Mesendoderm (in vitro differentiated cells): ENCODE measurements around the gene KCNH3.
A peak's percentile ranks its signal among the peaks of the same experiment; 100 is the strongest.

Experiments used
- DNase-seq: peaks from one replicate; pipeline ENCODE4 v3.0.0; 2013
- H2AK5ac ChIP-seq: 2 replicates; pipeline ENCODE4 v1.6.1; 2013; ENCODE audit warnings: low read length, inconsistent platforms
- H2BK120ac ChIP-seq: 2 replicates; pipeline ENCODE4 v1.6.1; 2013; ENCODE audit warnings: low read depth, mild to moderate bottlenecking, low read length, moderate library complexity, mixed read lengths
- H2BK15ac ChIP-seq: replicated peaks from 2 replicates; pipeline ENCODE4 v1.6.1; 2013; ENCODE audit warnings: low read depth, mild to moderate bottlenecking, moderate library complexity
- H2BK5ac ChIP-seq: 2 replicates; pipeline ENCODE4 v1.6.1; 2013; ENCODE audit warnings: low read length, inconsistent platforms
- H3K18ac ChIP-seq: 2 replicates; pipeline ENCODE4 v1.6.1; 2013; ENCODE audit warnings: mild to moderate bottlenecking, low read length, mixed read lengths
- H3K23ac ChIP-seq: one replicate; pipeline ENCODE4 v1.6.1; 2013; ENCODE audit warnings: low read length
- H3K27ac ChIP-seq: 2 replicates; pipeline ENCODE4 v1.5.1; 2013; ENCODE audit warnings: low read depth, mild to moderate bottlenecking, inconsistent platforms, low read length, moderate library complexity
- H3K27me3 ChIP-seq: 2 replicates; pipeline ENCODE4 v1.6.1; 2013; ENCODE audit warnings: low read length, control low read depth, mild to moderate bottlenecking, inconsistent platforms; ENCODE audit not compliant: insufficient read depth, poor library complexity
- H3K36me3 ChIP-seq: 2 replicates; pipeline ENCODE4 v1.6.1; 2013; ENCODE audit warnings: low read length, inconsistent platforms; ENCODE audit not compliant: control insufficient read depth, insufficient read depth
- H3K4ac ChIP-seq: one replicate; pipeline ENCODE4 v1.6.1; 2013; ENCODE audit warnings: low read depth, mild to moderate bottlenecking, low read length, moderate library complexity
- H3K4me1 ChIP-seq: 2 replicates; pipeline ENCODE4 v1.6.1; 2013; ENCODE audit warnings: low read depth, low read length, inconsistent platforms; ENCODE audit not compliant: control insufficient read depth
- H3K4me2 ChIP-seq: 2 replicates; pipeline ENCODE4 v1.6.1; 2013; ENCODE audit warnings: low read length
- H3K4me3 ChIP-seq: 2 replicates; pipeline ENCODE4 v1.5.1; 2013; ENCODE audit warnings: mild to moderate bottlenecking, low read length
- H3K56ac ChIP-seq: one replicate; pipeline ENCODE4 v1.6.1; 2013; ENCODE audit warnings: low read length
- H3K79me1 ChIP-seq: 2 replicates; pipeline ENCODE4 v1.6.1; 2013; ENCODE audit warnings: low read length, inconsistent platforms
- H3K79me2 ChIP-seq: 2 replicates; pipeline ENCODE4 v1.6.1; 2013; ENCODE audit warnings: mild to moderate bottlenecking, low read length; ENCODE audit not compliant: control insufficient read depth, insufficient read depth
- H3K9ac ChIP-seq: 2 replicates; pipeline ENCODE4 v1.6.1; 2013; ENCODE audit warnings: low read length, inconsistent platforms
- H4K5ac ChIP-seq: one replicate; pipeline ENCODE4 v1.6.1; 2013; ENCODE audit warnings: low read length
- H4K8ac ChIP-seq: one replicate; pipeline ENCODE4 v1.6.1; 2013; ENCODE audit warnings: low read depth, mild to moderate bottlenecking, control low read depth, low read length, moderate library complexity
- WGBS: extraction: QIAGEN DNeasy Blood & Tissue Kit; methylation state at CpG from one replicate; pipeline ENCODE4 v1.1.7; 2013; ENCODE audit warnings: low lambda C conversion rate, missing lambda C conversion rate; ENCODE audit not compliant: insufficient coverage; ENCODE audit errors: extremely low coverage; 5-methylcytosine and 5-hydroxymethylcytosine counted together

The KCNH3 gene

DNA sequence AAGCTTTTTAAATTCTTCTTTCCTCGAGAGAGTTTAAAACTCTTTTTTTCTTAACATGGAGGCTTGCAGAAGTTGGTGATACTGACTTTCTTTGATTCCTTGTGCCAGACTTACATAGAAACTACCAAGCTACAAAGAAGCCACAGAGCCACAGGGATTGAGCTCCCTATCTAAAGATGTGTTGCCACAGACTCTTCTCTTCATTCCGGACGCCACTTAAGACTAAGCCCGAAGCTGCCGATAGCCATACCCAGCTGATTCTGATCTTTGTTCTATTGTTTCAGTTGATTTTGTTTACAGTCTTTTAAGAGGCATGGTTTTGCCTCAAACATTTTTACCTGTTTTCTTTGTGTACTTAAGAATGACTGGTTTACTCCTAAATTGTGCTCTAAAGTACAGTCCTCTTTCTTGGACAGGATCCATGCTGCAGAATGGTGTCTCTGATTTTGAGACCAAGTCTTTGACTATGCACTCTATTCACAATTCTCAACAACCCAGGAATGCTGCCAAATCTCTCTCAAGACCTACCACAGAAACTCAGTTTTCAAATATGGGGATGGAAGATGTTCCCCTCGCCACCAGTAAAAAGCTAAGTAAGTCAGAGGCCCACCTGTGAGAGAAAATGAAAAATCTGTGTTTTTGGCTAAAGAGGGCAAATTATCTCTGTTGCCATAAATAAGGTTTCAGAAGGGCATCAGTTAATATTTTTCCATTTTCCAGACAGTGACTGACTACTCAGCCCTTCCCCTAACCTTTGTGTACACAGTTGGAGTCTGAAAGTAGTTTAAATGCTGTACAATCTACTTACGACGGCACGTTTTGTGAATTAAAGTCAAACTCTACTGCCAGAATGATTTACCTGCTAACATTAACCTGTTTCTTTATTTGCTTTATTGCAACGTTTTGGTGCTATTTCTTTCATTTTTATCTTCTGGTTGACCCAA, 42.1 kb upstream of the KCNH3 start:
- Histone ChIP-seq H3K79me2 (no peaks in the 10 kb centered on the region), H3K27me3 (no peaks in the 10 kb centered on the region), H3K4me2 (no peak overlapping the region), H4K8ac (peak overlapping the region; percentile 76), H2BK15ac (no peak overlapping the region), H2BK5ac (no peak overlapping the region), H3K4me3 (no peak overlapping the region), H3K18ac (no peak overlapping the region), H3K36me3 (no peaks in the 10 kb centered on the region), H2AK5ac (no peak overlapping the region), H2BK120ac (no peak overlapping the region), H3K4me1 (no peaks in the 10 kb centered on the region), H3K79me1 (no peaks in the 10 kb centered on the region), H4K5ac (no peak overlapping the region), H3K56ac (no peak overlapping the region), H3K9ac (no peak overlapping the region), H3K4ac (no peak overlapping the region), H3K27ac (peak overlapping the region; percentile 54), H3K23ac (no peak overlapping the region)
- WGBS: no CpG with 5 or more reads among the region's 10 CpGs
- peak; percentile 37 for DNase-seq

DNA sequence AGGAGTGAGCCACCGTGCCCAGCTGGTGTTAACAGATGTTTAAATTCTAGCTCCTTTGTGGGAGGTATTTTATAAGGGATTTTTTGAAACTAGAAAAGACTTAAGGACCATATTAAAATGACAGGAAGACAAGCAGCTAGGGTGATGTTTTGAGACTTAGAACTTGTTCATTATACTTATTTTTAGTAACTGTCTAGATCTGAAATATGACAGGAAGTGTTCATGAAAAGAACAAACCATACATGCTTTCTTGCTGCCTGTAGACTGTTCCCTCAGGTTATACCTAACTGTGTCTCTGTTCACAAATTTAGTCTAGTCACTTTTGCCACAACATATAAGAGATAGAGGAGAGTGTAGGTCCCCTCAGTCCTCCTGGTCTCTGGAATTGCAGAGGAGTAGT, 36.9 kb upstream of the KCNH3 start:
- H2BK5ac ChIP-seq: no peak overlapping the region
- H4K8ac ChIP-seq: no peak overlapping the region
- H3K4ac ChIP-seq: no peak overlapping the region
- no peaks in the 10 kb centered on the region for H3K36me3 ChIP-seq
- H2AK5ac ChIP-seq: no peak overlapping the region
- no peak overlapping the region for H3K4me3 ChIP-seq
- no peak overlapping the region for H3K23ac ChIP-seq
- H3K79me1 ChIP-seq: no peaks in the 10 kb centered on the region
- H3K4me2 ChIP-seq: no peak overlapping the region
- H2BK120ac ChIP-seq: no peak overlapping the region
- DNase-seq: no peak
- no peak overlapping the region for H4K5ac ChIP-seq
- no peaks in the 10 kb centered on the region for H3K79me2 ChIP-seq
- no peaks in the 10 kb centered on the region for H3K4me1 ChIP-seq
- H3K9ac ChIP-seq: no peak overlapping the region
- H2BK15ac ChIP-seq: no peak overlapping the region
- WGBS: no CpG with 5 or more reads among the region's 1 CpG
- no peak overlapping the region for H3K18ac ChIP-seq
- H3K27ac ChIP-seq: no peak overlapping the region
- H3K56ac ChIP-seq: no peak overlapping the region
- no peaks in the 10 kb centered on the region for H3K27me3 ChIP-seq

DNA sequence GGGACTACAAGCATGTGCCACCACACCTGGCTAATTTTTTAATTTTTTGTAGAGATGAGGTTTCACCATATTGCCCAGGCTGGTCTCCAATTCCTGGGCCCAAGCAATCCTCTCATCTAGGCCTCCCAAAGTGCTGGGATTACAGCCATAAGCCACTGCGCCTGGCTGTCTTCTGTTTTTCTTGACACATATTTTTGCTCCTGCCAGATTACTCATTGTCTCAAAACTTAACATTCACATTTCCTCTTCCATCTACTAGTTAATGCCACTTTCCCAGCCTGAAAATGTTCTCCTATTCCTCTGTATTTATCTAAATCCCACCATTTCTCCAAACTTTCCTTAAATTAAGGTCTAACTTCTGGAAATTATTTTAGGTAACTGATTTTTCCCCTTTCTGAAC, 36.2 kb upstream of the KCNH3 start:
- no peak overlapping the region for H3K4me2 ChIP-seq
- H3K23ac ChIP-seq: no peak overlapping the region
- no peak overlapping the region for H4K8ac ChIP-seq
- no peak overlapping the region for H2AK5ac ChIP-seq
- no peak overlapping the region for H2BK120ac ChIP-seq
- no peaks in the 10 kb centered on the region for H3K4me1 ChIP-seq
- H3K4me3 ChIP-seq: no peak overlapping the region
- H3K79me1 ChIP-seq: no peaks in the 10 kb centered on the region
- no peak for DNase-seq
- H3K4ac ChIP-seq: no peak overlapping the region
- no peaks in the 10 kb centered on the region for H3K27me3 ChIP-seq
- H3K79me2 ChIP-seq: no peaks in the 10 kb centered on the region
- H2BK15ac ChIP-seq: no peak overlapping the region
- no peak overlapping the region for H3K56ac ChIP-seq
- no peaks in the 10 kb centered on the region for H3K36me3 ChIP-seq
- H3K18ac ChIP-seq: no peak overlapping the region
- no peak overlapping the region for H2BK5ac ChIP-seq
- no peak overlapping the region for H3K9ac ChIP-seq
- no peak overlapping the region for H3K27ac ChIP-seq
- H4K5ac ChIP-seq: no peak overlapping the region
- no CpG with 5 or more reads among the region's 1 CpG for WGBS

DNA sequence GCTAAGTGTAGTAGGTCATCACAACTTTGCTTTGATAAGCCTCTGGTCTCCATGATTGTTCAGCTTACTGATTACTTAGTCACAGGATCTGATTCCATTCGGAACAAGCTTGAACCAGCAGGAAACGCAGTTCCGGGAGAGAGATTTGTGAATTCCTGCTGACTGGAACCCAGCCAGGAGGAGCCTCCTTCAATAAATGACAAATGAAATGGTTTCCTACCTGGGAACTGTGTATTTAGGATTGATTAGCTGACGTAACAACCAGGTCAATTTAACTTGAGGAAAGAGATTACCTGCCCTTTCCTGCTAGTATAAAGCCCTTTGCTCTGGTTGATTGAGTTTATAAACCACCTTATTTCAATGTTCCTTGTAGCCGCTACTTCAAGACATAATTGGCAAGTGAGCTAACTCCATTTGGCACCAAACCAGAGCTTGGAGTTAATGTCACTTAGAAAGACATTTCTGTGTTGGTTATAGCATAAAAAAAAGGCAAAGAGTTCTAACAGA, 35.1 kb upstream of the KCNH3 start:
- no peak overlapping the region for H3K9ac ChIP-seq
- no peaks in the 10 kb centered on the region for H3K27me3 ChIP-seq
- H3K79me1 ChIP-seq: no peaks in the 10 kb centered on the region
- H3K36me3 ChIP-seq: no peaks in the 10 kb centered on the region
- no peak overlapping the region for H3K23ac ChIP-seq
- no peak overlapping the region for H2BK5ac ChIP-seq
- H3K18ac ChIP-seq: no peak overlapping the region
- peak; percentile 20 for DNase-seq
- no peak overlapping the region for H4K8ac ChIP-seq
- H3K4me3 ChIP-seq: no peak overlapping the region
- H2AK5ac ChIP-seq: no peak overlapping the region
- no peak overlapping the region for H3K27ac ChIP-seq
- no peak overlapping the region for H2BK120ac ChIP-seq
- H3K79me2 ChIP-seq: no peaks in the 10 kb centered on the region
- no peak overlapping the region for H2BK15ac ChIP-seq
- H3K56ac ChIP-seq: no peak overlapping the region
- H4K5ac ChIP-seq: no peak overlapping the region
- H3K4me2 ChIP-seq: no peak overlapping the region
- H3K4ac ChIP-seq: no peak overlapping the region
- no peaks in the 10 kb centered on the region for H3K4me1 ChIP-seq
- no CpG with 5 or more reads among the region's 5 CpGs for WGBS

DNA sequence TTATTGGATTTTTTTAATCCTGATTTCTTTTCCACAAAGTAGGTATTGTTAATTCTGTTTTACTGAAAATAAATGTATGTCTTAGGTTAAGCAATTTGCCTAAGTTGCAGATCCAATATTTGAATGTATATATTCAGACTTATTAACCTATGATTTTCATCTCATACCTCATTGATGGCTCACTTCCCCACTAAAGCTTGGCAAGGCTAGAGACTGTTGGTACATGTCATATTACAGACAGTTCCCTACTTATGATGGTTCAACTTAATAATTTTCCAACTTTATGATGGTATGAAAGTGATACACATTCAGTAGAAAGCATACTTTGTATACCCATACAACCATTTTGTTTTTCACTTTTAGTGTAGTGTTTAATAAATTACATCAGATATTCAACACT, 33.2 kb upstream of the KCNH3 start:
- Histone ChIP-seq H2BK120ac (no peak overlapping the region), H3K56ac (no peak overlapping the region), H3K27me3 (no peaks in the 10 kb centered on the region), H3K18ac (no peak overlapping the region), H2BK15ac (no peak overlapping the region), H3K4me2 (no peak overlapping the region), H3K4me3 (no peak overlapping the region), H4K8ac (no peak overlapping the region), H4K5ac (no peak overlapping the region), H3K4me1 (no peaks in the 10 kb centered on the region), H3K79me2 (no peaks in the 10 kb centered on the region), H3K23ac (no peak overlapping the region), H3K27ac (no peak overlapping the region), H2AK5ac (no peak overlapping the region), H2BK5ac (no peak overlapping the region), H3K4ac (no peak overlapping the region), H3K79me1 (no peaks in the 10 kb centered on the region), H3K9ac (no peak overlapping the region), H3K36me3 (no peaks in the 10 kb centered on the region)
- no peak for DNase-seq

DNA sequence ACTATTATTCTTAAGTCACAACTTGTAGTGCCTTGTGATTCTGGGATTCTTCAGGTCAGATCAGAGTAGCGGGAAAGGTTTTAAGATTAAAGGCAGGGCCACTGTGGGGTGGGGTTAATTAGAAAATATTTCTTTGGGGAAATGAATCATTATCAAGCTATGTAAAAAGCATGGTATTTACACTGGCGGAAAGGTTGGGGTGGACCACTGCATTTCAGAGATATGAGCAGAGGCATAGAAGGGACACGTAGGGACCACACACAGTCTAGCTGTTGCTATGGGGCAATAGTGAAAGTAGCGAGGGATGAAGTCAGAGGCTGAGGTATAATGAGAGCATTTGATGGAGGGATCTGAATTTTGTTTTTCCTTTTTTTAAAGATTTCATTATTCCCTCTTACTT, 31.7 kb upstream of the KCNH3 start:
- Histone ChIP-seq H3K36me3 (no peaks in the 10 kb centered on the region), H2BK5ac (no peak overlapping the region), H3K4me1 (no peaks in the 10 kb centered on the region), H3K18ac (no peak overlapping the region), H2AK5ac (no peak overlapping the region), H3K79me2 (no peaks in the 10 kb centered on the region), H3K56ac (no peak overlapping the region), H2BK15ac (no peak overlapping the region), H3K79me1 (no peaks in the 10 kb centered on the region), H3K4me3 (no peak overlapping the region), H3K4me2 (no peak overlapping the region), H4K8ac (no peak overlapping the region), H2BK120ac (no peak overlapping the region), H4K5ac (no peak overlapping the region), H3K23ac (no peak overlapping the region), H3K27me3 (no peaks in the 10 kb centered on the region), H3K4ac (no peak overlapping the region), H3K9ac (no peak overlapping the region), H3K27ac (no peak overlapping the region)
- no peak for DNase-seq
- whole genome bisulfite sequencing: no CpG with 5 or more reads among the region's 4 CpGs
